GM12878 (cell line): ENCODE data around the gene TASOR2. TPM values are rescaled to one million over a fixed set of nuclear protein-coding genes. Genes with fewer than 3 reads are reported as not detected.

ENCODE experiments used
- ATAC-seq: fragments of 200-7000 bp; cut with Tn5 transposase; 3 replicates; pipeline ENCODE4 v1.9.1; 2020; ENCODE audit warnings: mild to moderate bottlenecking, moderate library complexity
- BruUV-seq: library from RNA; stranded (reverse); fragments of 400-500 nt; replicated peaks from 2 replicates; lab custom pipeline; 2021; lab: Mats Ljungman, UMichigan
- CTCF ChIA-PET: fragments of 300-600 bp; sonication (Branson Sonifier 250); formaldehyde crosslinking; extraction: SDS; loops from one replicate; lab custom pipeline; 2021; ENCODE audit warnings: inconsistent platforms; lab: Yijun Ruan, JAX
- POLR2A ChIA-PET: fragments of 350-600 bp; formaldehyde crosslinking; extraction: SDS; loops from one replicate; lab custom pipeline; 2021; ENCODE audit warnings: inconsistent platforms; lab: Charles Lee
- RAD21 ChIA-PET: fragments of 300-600 bp; sonication (Branson Sonifier 250); formaldehyde crosslinking; loops from one replicate; lab custom pipeline; 2023; ENCODE audit warnings: antibody characterized with exemption; ENCODE audit not compliant: unreplicated experiment; lab: Charles Lee
- SMC1A ChIA-PET: fragments of 300-600 bp; sonication (Branson Sonifier 250); formaldehyde crosslinking; loops from one replicate; lab custom pipeline; 2023; ENCODE audit not compliant: unreplicated experiment, uncharacterized antibody; lab: Charles Lee
- DNase-seq: peaks from one replicate; pipeline ENCODE4 v3.0.0-alpha.2; 2011; ENCODE audit warnings: low read depth, low spot score
- FAIRE-seq: peaks from 3 replicates; lab custom pipeline; 2011; peaks lifted over from hg19 to GRCh38; lab: Jason Lieb, UNC
- H2AFZ ChIP-seq: 2 replicates; pipeline ENCODE4 v1.6.0; 2011; ENCODE audit warnings: low read depth, low read length, control low read depth; ENCODE audit not compliant: control insufficient read depth
- H3K27ac ChIP-seq: 2 replicates; pipeline ENCODE4 v1.5.1; 2011; ENCODE audit warnings: control low read depth; ENCODE audit not compliant: control insufficient read depth, insufficient read depth
- H3K27me3 ChIP-seq, 2 experiments: replicated peaks in 1 of 2; 2 replicates each; pipeline versions ENCODE4 v1.6.0 to v1.6.1; 2011; ENCODE audit warnings: low read length in 1 of 2; ENCODE audit not compliant: control insufficient read depth in 2 of 2, insufficient read depth in 2 of 2
- H3K36me3 ChIP-seq, 2 experiments: 2 replicates each; pipeline ENCODE4 v1.5.1; 2011; ENCODE audit warnings: low read length in 1 of 2; ENCODE audit not compliant: control insufficient read depth in 2 of 2, insufficient read depth in 2 of 2
- H3K4me1 ChIP-seq: 2 replicates; pipeline ENCODE4 v1.6.1; 2011; ENCODE audit warnings: mild to moderate bottlenecking, low read length, moderate library complexity, mixed read lengths; ENCODE audit not compliant: control insufficient read depth, insufficient read depth
- H3K4me2 ChIP-seq: 2 replicates; pipeline ENCODE4 v1.6.0; 2011; ENCODE audit warnings: control low read depth; ENCODE audit not compliant: control insufficient read depth, insufficient read depth
- H3K4me3 ChIP-seq: fragments of 200-600 bp; sonication (generic); 2 replicates; pipeline ENCODE4 v1.5.1; 2016
- H3K79me2 ChIP-seq: 2 replicates; pipeline ENCODE4 v1.6.0; 2011; ENCODE audit warnings: low read length; ENCODE audit not compliant: control insufficient read depth, insufficient read depth
- H3K9ac ChIP-seq: 2 replicates; pipeline ENCODE4 v1.8.0; 2011; ENCODE audit warnings: low read length, control low read depth, mixed read lengths; ENCODE audit not compliant: control insufficient read depth, insufficient read depth
- H3K9me3 ChIP-seq: replicated peaks from 3 replicates; pipeline ENCODE4 v1.5.1; 2011; ENCODE audit warnings: mild to moderate bottlenecking, low read length; ENCODE audit not compliant: control insufficient read depth, insufficient read depth
- H4K20me1 ChIP-seq: 2 replicates; pipeline ENCODE4 v1.6.0; 2011; ENCODE audit not compliant: control insufficient read depth, insufficient read depth
- CEBPB ChIP-seq, 2 experiments: fragments of 150-350 bp in 1 of 2; IDR thresholded peaks; 2 replicates each; pipeline ENCODE4 v1.6.1; 2012 to 2014; ENCODE audit warnings: low read depth in 2 of 2, low read length in 2 of 2, borderline replicate concordance in 1 of 2, inconsistent platforms in 1 of 2
- CEBPZ ChIP-seq: fragments of 150-350 bp; IDR thresholded peaks from 2 replicates; pipeline ENCODE4 v1.6.1; 2016; ENCODE audit warnings: low read depth, low read length
- IRF4 ChIP-seq: IDR thresholded peaks from 2 replicates; pipeline ENCODE4 v1.6.1; 2011; ENCODE audit warnings: low read depth, low read length
- PAX5 ChIP-seq: IDR thresholded peaks from 2 replicates; pipeline ENCODE4 v1.6.1; 2011; ENCODE audit warnings: low read depth, low read length, borderline replicate concordance
- PML ChIP-seq: IDR thresholded peaks from 2 replicates; pipeline ENCODE4 v1.6.1; 2012; ENCODE audit warnings: low read length, inconsistent platforms
- SPI1 ChIP-seq: IDR thresholded peaks from 2 replicates; pipeline ENCODE4 v1.6.1; 2011; ENCODE audit warnings: low read depth, mild to moderate bottlenecking, low read length, moderate library complexity, borderline replicate concordance; ENCODE audit not compliant: insufficient read depth
- SUZ12 ChIP-seq: fragments of 200-600 bp; sonication (generic); IDR thresholded peaks from one replicate; pipeline ENCODE4 v1.6.1; 2018; ENCODE audit warnings: antibody characterized with exemption, mild to moderate bottlenecking; ENCODE audit not compliant: unreplicated experiment
- TCF12 ChIP-seq: IDR thresholded peaks from 2 replicates; pipeline ENCODE4 v1.6.1; 2011; ENCODE audit warnings: low read depth, mild to moderate bottlenecking, low read length
- WGBS: methylation state at CpG from one replicate; pipeline ENCODE4 v1.1.6; 2016; ENCODE audit warnings: low lambda C conversion rate; ENCODE audit not compliant: insufficient replicate concordance, insufficient coverage; ENCODE audit errors: missing lambda C conversion rate; 5-methylcytosine and 5-hydroxymethylcytosine counted together
- in situ Hi-C: fragments of 300-500 bp; cut with MboI; formaldehyde crosslinking; loops from 9 replicates; pipeline ENCODE4 v1.14.3; 2018; ENCODE audit warnings: mixed read lengths
- intact Hi-C: fragments of 100-400 bp; cut with micrococcal nuclease; formaldehyde crosslinking; loops from one replicate; pipeline ENCODE4 v1.14.2; 2022; ENCODE audit not compliant: unreplicated experiment
- polyA plus RNA-seq, 11 experiments: library from polyadenylated mRNA; depleted of rRNA in 4 of 11; unstranded in 6 of 11; stranded (reverse) in 5 of 11; fragments of >200 nt; fragmentation: Nextera tagmentation in 4 of 11; fragmentation: Illumina TruSeq in 1 of 11; extraction: Ambion mirVana in 4 of 11; extraction: Trizol in 1 of 11; gene quantifications; 1 replicate in 1 of 11; 2 replicates in 10 of 11; pipeline versions ENCODE4 v1.2.1 to v1.2.3, GENCODE V29; 2011 to 2016; ENCODE audit warnings: inconsistent platforms in 2 of 11, missing spikeins in 2 of 11, low read depth in 1 of 11
- total RNA-seq, 4 experiments: library from RNA; depleted of rRNA in 3 of 4; stranded (reverse); fragments of >200 nt in 3 of 4; fragmentation: Illumina TruSeq in 1 of 4; extraction: Trizol in 1 of 4; gene quantifications; 2 replicates each; pipeline versions ENCODE4 v1.2.1 to v1.2.3, GENCODE V29; 2013 to 2021

TASOR2 gene
- total and polyA plus RNA-seq, 10 of the 15 experiments (the other 5 are each of a cell fraction or from before 2014, with no cell fraction given) = 8.2 to 54.7 (median 31.0) TPM

DNA sequence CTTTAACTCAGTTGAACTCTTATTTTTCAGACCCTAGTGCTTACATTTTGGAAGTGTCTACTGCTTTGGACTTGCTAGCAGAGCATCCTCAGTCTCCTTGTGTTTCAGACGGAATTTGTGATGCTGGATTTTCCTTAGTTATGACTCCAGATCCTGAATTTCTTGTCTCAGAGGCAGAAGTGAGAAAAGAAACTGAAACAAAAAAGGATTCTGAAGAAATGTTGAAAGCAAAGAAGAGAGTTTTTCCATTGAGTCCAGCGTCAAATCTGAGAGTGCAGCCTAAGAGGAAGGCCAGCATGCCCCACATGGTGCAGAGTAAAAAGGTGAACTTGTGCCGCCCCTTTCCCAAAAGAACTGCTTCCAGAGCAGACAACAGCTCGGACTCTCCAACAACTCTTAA, 46.1 kb downstream of the TASOR2 start (continued):
- TF ChIP-seq CEBPZ = no peak
- no peak for TF ChIP-seq SPI1
- no peak for TF ChIP-seq SUZ12
- TF ChIP-seq PML = no peak

GRCh38 chr10:5731559-5731958, 46.9 kb downstream of the TASOR2 start:
- intact Hi-C loops = no loop called here

More at GRCh38 chr10:5731559-5731958, 46.9 kb downstream of the TASOR2 start:
- Histone ChIP-seq H3K79me2 (no peaks in the 10 kb centered on the region), H3K4me1 (no peaks in the 10 kb centered on the region), H3K4me3 (no peak overlapping the region), H3K36me3 (peaks cover 10 to 17% of the 10 kb centered on the region in 2 experiments), H2AFZ (no peak overlapping the region), H3K27ac (no peak overlapping the region), H3K9me3 (no peaks in the 10 kb centered on the region), H3K9ac (no peak overlapping the region), H3K27me3 (no peaks in the 10 kb centered on the region), H4K20me1 (no peaks in the 10 kb centered on the region), H3K4me2 (no peak overlapping the region)
- SMC1A ChIA-PET = interaction anchor here (0.9 to 1.0 kb wide), 2 partner anchors 14 to 45 kb away, joined by 3 to 4 read pairs; no protein-coding TSS in a partner anchor
- WGBS = 53% methylated on average over 3 of the region's 3 CpGs
- FAIRE-seq (no peak), ATAC-seq (no peak), DNase-seq (no peak)
- TF ChIP-seq PAX5 (no peak), IRF4 (no peak), TCF12 (no peak), CEBPB (IDR thresholded peaks at IDR 0.05; ENCODE audit: borderline replicate concordance in 1 of 2, low read depth in 2 of 2, low read length in 2 of 2) (no peak)
- in situ Hi-C loops = no loop called here
- RAD21 ChIA-PET = no interaction called here
- CTCF ChIA-PET = no interaction called here
- BruUV-seq = no TSS peak
- POLR2A ChIA-PET = no interaction called here
